ENCODE results near the gene CRIM1.

- no peak for TF ChIP-seq CTCF (IDR thresholded peaks at IDR 0.05)
- no peak for TF ChIP-seq ZFX (IDR thresholded peaks at IDR 0.05; ENCODE audit: borderline replicate concordance)
Observed at GRCh38 chr2:36352701-36353100, 2.9 kb upstream of the CRIM1 start.

Measured in 22Rv1 (cell line).